Measurements from ENCODE around the gene NEXMIF.
"Not testable (repeated sequence)": the region's sequence is repeated elsewhere in the genome, so short reads cannot be mapped to it uniquely, and the experiment has no call there.

NEXMIF gene

GRCh38 chrX:74902806-74903205 lies 22.4 kb downstream of the NEXMIF start:
- Histone ChIP-seq H3K4me1 (ENCODE audit: control insufficient read depth, insufficient read depth, low read length) (peaks cover 2% of the 10 kb centered on the region), H3K36me3 (ENCODE audit: control insufficient read depth in 2 of 2, insufficient read depth in 2 of 2, low read length in 2 of 2) (no peaks in the 10 kb centered on the region), H3K4me3 (ENCODE audit: low read length in 2 of 2) (no peak overlapping the region), H3K9me3 (ENCODE audit: control insufficient read depth in 2 of 2, low read length in 2 of 2) (no peaks in the 10 kb centered on the region), H3K27me3 (ENCODE audit: control insufficient read depth in 1 of 2, insufficient read depth in 2 of 2, low read length in 2 of 2) (no peaks in the 10 kb centered on the region), H3K9ac (ENCODE audit: low read length in 2 of 2) (no peak overlapping the region), H3K27ac (ENCODE audit: low read length) (no peak overlapping the region)

DNA sequence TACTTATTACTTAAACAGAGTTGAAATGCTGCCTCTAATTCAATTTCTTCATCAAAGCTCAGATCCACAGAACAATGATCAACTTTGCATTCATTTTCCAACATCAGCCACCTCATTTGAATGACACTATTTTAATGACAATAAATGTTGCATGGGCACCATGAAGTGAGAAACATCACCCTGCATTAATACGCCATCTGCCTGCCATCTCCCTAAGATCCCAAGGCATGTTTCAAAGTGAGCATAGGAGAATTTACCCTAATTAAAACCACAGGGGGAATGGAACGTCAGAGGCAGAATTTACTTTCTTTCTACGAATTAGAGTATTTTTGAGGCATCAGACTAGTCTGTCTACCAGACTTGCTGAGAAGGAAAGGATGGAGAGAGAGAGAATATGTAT lies 32.7 kb downstream of the NEXMIF start:
- H3K27me3 ChIP-seq (ENCODE audit: control insufficient read depth in 1 of 2, insufficient read depth in 2 of 2, low read length in 2 of 2) = no peaks in the 10 kb centered on the region
- no peak overlapping the region for H3K9ac ChIP-seq (ENCODE audit: low read length in 2 of 2)
- H3K4me1 ChIP-seq (ENCODE audit: control insufficient read depth, insufficient read depth, low read length) = no peaks in the 10 kb centered on the region
- H3K4me3 ChIP-seq (ENCODE audit: low read length in 2 of 2) = no peak overlapping the region
- H3K27ac ChIP-seq (ENCODE audit: low read length) = no peak overlapping the region
- no peaks in the 10 kb centered on the region for H3K36me3 ChIP-seq (ENCODE audit: control insufficient read depth in 2 of 2, insufficient read depth in 2 of 2, low read length in 2 of 2)
- no peaks in the 10 kb centered on the region for H3K9me3 ChIP-seq (ENCODE audit: control insufficient read depth in 2 of 2, low read length in 2 of 2)

DNA sequence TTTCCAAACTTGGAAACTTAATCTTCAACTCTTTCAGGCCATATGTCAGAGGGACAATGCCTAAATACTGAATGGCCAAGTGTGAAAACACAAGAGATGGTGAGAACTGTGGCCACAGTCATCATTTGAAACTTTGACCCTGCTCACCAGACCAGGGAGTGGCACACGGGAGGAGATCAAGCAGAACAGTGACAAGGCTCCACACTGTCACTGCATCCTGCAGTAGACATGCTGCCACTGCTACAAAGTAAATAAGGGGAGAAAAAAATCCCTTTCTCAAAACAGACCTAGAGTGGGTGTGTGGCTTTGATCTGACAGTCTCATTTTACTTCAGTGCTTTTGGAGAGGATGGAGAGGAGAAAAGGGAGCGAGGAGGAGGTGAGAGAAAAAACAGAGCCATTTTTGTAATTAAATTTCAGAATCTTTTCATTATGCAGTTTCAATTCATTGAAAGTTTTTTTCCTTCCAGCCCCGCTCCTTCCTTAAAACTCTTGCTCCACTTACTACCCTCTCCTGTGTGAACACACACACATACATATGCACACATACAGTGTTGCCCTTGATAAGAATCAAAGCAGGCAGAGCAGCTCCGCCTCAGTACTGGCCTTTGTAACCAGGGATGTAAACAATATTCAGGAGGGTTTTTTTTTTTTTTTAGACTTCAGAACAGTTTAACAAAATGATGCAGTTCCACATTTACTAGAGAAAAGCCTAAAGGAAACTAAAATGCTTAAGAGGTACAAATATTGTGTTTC lies 34.4 kb downstream of the NEXMIF start:
- Histone ChIP-seq H3K9ac (ENCODE audit: low read length in 2 of 2) (no peak overlapping the region), H3K27me3 (ENCODE audit: control insufficient read depth in 1 of 2, insufficient read depth in 2 of 2, low read length in 2 of 2) (no peaks in the 10 kb centered on the region), H3K36me3 (ENCODE audit: control insufficient read depth in 2 of 2, insufficient read depth in 2 of 2, low read length in 2 of 2) (no peaks in the 10 kb centered on the region), H3K9me3 (ENCODE audit: control insufficient read depth in 2 of 2, low read length in 2 of 2) (no peaks in the 10 kb centered on the region), H3K4me1 (ENCODE audit: control insufficient read depth, insufficient read depth, low read length) (no peaks in the 10 kb centered on the region), H3K4me3 (ENCODE audit: low read length in 2 of 2) (no peak overlapping the region), H3K27ac (ENCODE audit: low read length) (no peak overlapping the region)

DNA sequence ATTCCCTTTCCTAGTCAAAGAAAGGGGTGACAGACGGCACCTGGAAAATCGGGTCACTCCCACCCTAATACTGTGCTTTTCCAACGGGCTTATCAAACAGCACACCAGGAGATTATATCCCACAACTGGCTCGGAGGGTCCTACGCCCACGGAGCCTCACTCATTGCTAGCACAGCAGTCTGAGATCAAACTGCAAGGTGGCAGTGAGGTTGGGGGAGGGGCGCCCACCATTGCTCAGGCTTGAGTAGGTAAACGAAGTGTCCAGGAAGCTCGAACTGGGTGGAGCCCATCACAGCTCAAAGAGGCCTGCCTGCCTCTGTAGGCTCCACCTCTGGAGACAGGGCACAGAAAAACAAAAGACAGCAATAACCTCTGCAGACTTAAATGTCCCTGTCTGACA lies 42.9 kb downstream of the NEXMIF start:
- H3K9ac ChIP-seq (ENCODE audit: low read length in 2 of 2); H3K27ac ChIP-seq (ENCODE audit: low read length); H3K4me1 ChIP-seq (ENCODE audit: control insufficient read depth, insufficient read depth, low read length); H3K36me3 ChIP-seq (ENCODE audit: control insufficient read depth in 2 of 2, insufficient read depth in 2 of 2, low read length in 2 of 2); H3K4me3 ChIP-seq (ENCODE audit: low read length in 2 of 2); H3K9me3 ChIP-seq (ENCODE audit: control insufficient read depth in 2 of 2, low read length in 2 of 2); H3K27me3 ChIP-seq (ENCODE audit: control insufficient read depth in 1 of 2, insufficient read depth in 2 of 2, low read length in 2 of 2): not testable (repeated sequence)

- no peak overlapping the region for H3K9ac ChIP-seq (ENCODE audit: low read length in 2 of 2)
- H3K27me3 ChIP-seq (ENCODE audit: control insufficient read depth in 1 of 2, insufficient read depth in 2 of 2, low read length in 2 of 2) = no peaks in the 10 kb centered on the region
- no peaks in the 10 kb centered on the region for H3K36me3 ChIP-seq (ENCODE audit: control insufficient read depth in 2 of 2, insufficient read depth in 2 of 2, low read length in 2 of 2)
- H3K4me1 ChIP-seq (ENCODE audit: control insufficient read depth, insufficient read depth, low read length) = no peaks in the 10 kb centered on the region
- no peak overlapping the region for H3K27ac ChIP-seq (ENCODE audit: low read length)
- peaks cover 0 to 9% of the 10 kb centered on the region in 2 donors for H3K9me3 ChIP-seq (ENCODE audit: control insufficient read depth in 2 of 2, low read length in 2 of 2)
- no peak overlapping the region for H3K4me3 ChIP-seq (ENCODE audit: low read length in 2 of 2)
Observed at GRCh38 chrX:74865725-74866124, 59.5 kb downstream of the NEXMIF start.

DNA sequence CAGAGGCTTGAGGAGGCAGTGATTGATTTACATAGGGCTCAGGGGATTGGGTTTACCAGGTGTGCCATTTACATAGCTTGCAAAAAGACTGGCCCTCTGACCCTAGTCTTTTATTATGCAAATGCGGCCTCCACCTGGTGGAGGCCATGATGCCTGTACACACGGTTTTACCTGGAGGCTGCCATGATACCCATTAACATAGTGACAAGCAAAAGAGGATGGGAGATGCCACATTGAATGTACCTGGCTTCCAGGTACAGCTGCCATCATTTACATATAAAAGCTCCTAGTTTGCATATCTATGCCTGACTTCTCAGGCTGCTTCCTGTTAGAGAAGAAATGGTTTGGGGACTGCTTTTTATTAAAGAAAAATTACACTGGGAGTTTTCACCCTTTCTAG lies 72.0 kb downstream of the NEXMIF start:
- peaks cover 0 to 14% of the 10 kb centered on the region in 2 donors for H3K9me3 ChIP-seq (ENCODE audit: control insufficient read depth in 2 of 2, low read length in 2 of 2)
- H3K4me3 ChIP-seq (ENCODE audit: low read length in 2 of 2) = no peak overlapping the region
- no peaks in the 10 kb centered on the region for H3K4me1 ChIP-seq (ENCODE audit: control insufficient read depth, insufficient read depth, low read length)
- H3K27ac ChIP-seq (ENCODE audit: low read length) = no peak overlapping the region
- H3K36me3 ChIP-seq (ENCODE audit: control insufficient read depth in 2 of 2, insufficient read depth in 2 of 2, low read length in 2 of 2) = no peaks in the 10 kb centered on the region
- no peaks in the 10 kb centered on the region for H3K27me3 ChIP-seq (ENCODE audit: control insufficient read depth in 1 of 2, insufficient read depth in 2 of 2, low read length in 2 of 2)
- H3K9ac ChIP-seq (ENCODE audit: low read length in 2 of 2) = no peak overlapping the region

DNA sequence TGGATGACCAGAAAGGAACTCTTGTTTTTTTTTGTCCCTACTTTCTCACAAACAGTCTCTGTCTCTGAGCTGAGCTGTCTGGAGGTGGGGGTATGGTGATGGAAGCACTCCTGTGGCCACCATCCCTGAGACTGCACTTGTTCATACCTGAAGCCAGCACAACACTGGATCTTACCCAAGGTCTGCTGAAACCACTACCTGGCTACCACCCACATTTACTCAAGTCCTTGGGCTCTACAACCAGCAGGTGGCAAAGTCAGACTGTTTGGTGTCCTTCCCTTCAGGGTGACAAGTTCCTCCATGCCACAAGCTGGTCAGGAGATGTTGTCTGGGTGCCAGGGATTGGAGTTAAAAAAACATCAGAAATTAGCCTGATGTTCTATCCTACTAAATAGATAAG lies 89.7 kb downstream of the NEXMIF start:
- Histone ChIP-seq H3K4me1 (ENCODE audit: control insufficient read depth, insufficient read depth, low read length) (no peaks in the 10 kb centered on the region), H3K27me3 (ENCODE audit: control insufficient read depth in 1 of 2, insufficient read depth in 2 of 2, low read length in 2 of 2) (peaks cover 0 to 5% of the 10 kb centered on the region in 2 donors), H3K9ac (ENCODE audit: low read length in 2 of 2) (no peak overlapping the region), H3K9me3 (ENCODE audit: control insufficient read depth in 2 of 2, low read length in 2 of 2) (no peaks in the 10 kb centered on the region), H3K36me3 (ENCODE audit: control insufficient read depth in 2 of 2, insufficient read depth in 2 of 2, low read length in 2 of 2) (no peaks in the 10 kb centered on the region), H3K27ac (ENCODE audit: low read length) (no peak overlapping the region), H3K4me3 (ENCODE audit: low read length in 2 of 2) (no peak overlapping the region)

GRCh38 chrX:74819797-74820196 lies 105.5 kb downstream of the NEXMIF start:
- not testable (repeated sequence) for H3K4me1 ChIP-seq (ENCODE audit: control insufficient read depth, insufficient read depth, low read length); H3K27me3 ChIP-seq (ENCODE audit: control insufficient read depth in 1 of 2, insufficient read depth in 2 of 2, low read length in 2 of 2); H3K9ac ChIP-seq (ENCODE audit: low read length in 2 of 2); H3K4me3 ChIP-seq (ENCODE audit: low read length in 2 of 2); H3K27ac ChIP-seq (ENCODE audit: low read length); H3K36me3 ChIP-seq (ENCODE audit: control insufficient read depth in 2 of 2, insufficient read depth in 2 of 2, low read length in 2 of 2); H3K9me3 ChIP-seq (ENCODE audit: control insufficient read depth in 2 of 2, low read length in 2 of 2)

DNA sequence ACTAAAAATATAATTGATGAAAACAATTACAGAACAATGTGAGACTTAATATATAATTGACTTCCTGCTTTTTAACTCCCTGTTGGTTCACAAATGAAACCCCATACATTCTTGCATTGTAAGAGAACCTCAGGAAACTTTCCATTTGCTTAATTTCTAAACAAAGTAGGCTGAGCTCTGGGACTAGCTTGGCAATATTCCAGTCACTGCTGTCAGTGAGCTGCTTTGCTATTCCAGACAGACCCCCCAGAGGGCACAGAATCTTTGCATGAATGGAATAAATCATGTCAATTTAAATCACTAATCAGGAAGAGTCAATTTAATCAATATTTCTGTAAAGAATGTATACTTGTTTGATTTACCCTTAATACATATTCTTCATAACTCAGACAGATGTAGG lies 110.6 kb downstream of the NEXMIF start:
- Histone ChIP-seq H3K9me3 (ENCODE audit: control insufficient read depth in 2 of 2, low read length in 2 of 2) (no peaks in the 10 kb centered on the region), H3K4me1 (ENCODE audit: control insufficient read depth, insufficient read depth, low read length) (no peaks in the 10 kb centered on the region), H3K27me3 (ENCODE audit: control insufficient read depth in 1 of 2, insufficient read depth in 2 of 2, low read length in 2 of 2) (no peaks in the 10 kb centered on the region), H3K36me3 (ENCODE audit: control insufficient read depth in 2 of 2, insufficient read depth in 2 of 2, low read length in 2 of 2) (no peaks in the 10 kb centered on the region), H3K9ac (ENCODE audit: low read length in 2 of 2) (no peak overlapping the region), H3K4me3 (ENCODE audit: low read length in 2 of 2) (no peak overlapping the region), H3K27ac (ENCODE audit: low read length) (no peak overlapping the region)

DNA sequence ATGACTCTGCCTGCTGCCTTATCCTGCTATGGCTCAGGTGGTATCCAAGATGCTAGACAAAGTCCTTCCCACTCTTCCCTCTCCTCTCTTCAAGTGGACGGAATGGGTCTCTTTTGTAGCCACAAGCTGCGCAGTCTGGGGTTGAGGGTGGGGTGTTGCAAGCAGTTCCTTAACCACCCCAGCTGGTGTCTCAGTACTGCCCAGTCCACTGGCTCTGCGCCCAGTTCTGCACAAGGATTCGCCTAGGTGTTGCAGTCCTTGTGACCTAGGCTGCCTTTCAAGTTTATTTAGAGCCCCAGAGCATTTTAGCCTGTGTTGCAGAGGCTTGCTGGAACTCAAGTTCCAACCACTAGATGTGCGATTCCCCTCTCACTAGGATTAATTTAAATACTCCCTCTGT lies 120.7 kb downstream of the NEXMIF start:
- H3K27me3 ChIP-seq (ENCODE audit: control insufficient read depth in 1 of 2, insufficient read depth in 2 of 2, low read length in 2 of 2) = no peaks in the 10 kb centered on the region

GRCh38 chrX:74800062-74800461 lies 125.2 kb downstream of the NEXMIF start:
- Histone ChIP-seq H3K27me3 (ENCODE audit: control insufficient read depth in 1 of 2, insufficient read depth in 2 of 2, low read length in 2 of 2) (no peaks in the 10 kb centered on the region), H3K9me3 (ENCODE audit: control insufficient read depth in 2 of 2, low read length in 2 of 2) (peaks cover 0 to 2% of the 10 kb centered on the region in 2 donors), H3K9ac (ENCODE audit: low read length in 2 of 2) (no peak overlapping the region), H3K27ac (ENCODE audit: low read length) (no peak overlapping the region), H3K36me3 (ENCODE audit: control insufficient read depth in 2 of 2, insufficient read depth in 2 of 2, low read length in 2 of 2) (no peaks in the 10 kb centered on the region), H3K4me1 (ENCODE audit: control insufficient read depth, insufficient read depth, low read length) (no peaks in the 10 kb centered on the region), H3K4me3 (ENCODE audit: low read length in 2 of 2) (no peak overlapping the region)

More for the DNA sequence above, 120.7 kb downstream of the NEXMIF start:
- Histone ChIP-seq H3K36me3 (ENCODE audit: control insufficient read depth in 2 of 2, insufficient read depth in 2 of 2, low read length in 2 of 2) (no peaks in the 10 kb centered on the region), H3K4me3 (ENCODE audit: low read length in 2 of 2) (no peak overlapping the region), H3K9ac (ENCODE audit: low read length in 2 of 2) (no peak overlapping the region), H3K27ac (ENCODE audit: low read length) (no peak overlapping the region), H3K4me1 (ENCODE audit: control insufficient read depth, insufficient read depth, low read length) (no peaks in the 10 kb centered on the region), H3K9me3 (ENCODE audit: control insufficient read depth in 2 of 2, low read length in 2 of 2) (peaks cover 0 to 2% of the 10 kb centered on the region in 2 donors)
